Ovary (tissue), 9 donors: ENCODE results near the gene GRID2. TPM values are rescaled to one million over a fixed set of nuclear protein-coding genes. Genes with fewer than 3 reads are reported as not detected.

Experiments
- DNase-seq, 5 donors: peaks; one replicate each; pipeline ENCODE4 v3.0.0-alpha.2; 2019 to 2020
- H3K27ac ChIP-seq, 2 donors: fragments of 200-600 bp; one replicate each; pipeline versions ENCODE4 v1.5.1 to v1.8.0; 2019 to 2022
- H3K27me3 ChIP-seq: fragments of 200-600 bp; one replicate; pipeline ENCODE4 v1.8.0; 2022
- H3K36me3 ChIP-seq: fragments of 200-600 bp; sonication (generic); one replicate; pipeline ENCODE4 v1.5.1; 2019
- H3K4me1 ChIP-seq: one replicate; pipeline ENCODE4 v1.8.1; 2013; ENCODE audit warnings: mild to moderate bottlenecking, moderate library complexity; ENCODE audit not compliant: insufficient read depth
- H3K4me3 ChIP-seq: fragments of 200-600 bp; sonication (generic); one replicate; pipeline ENCODE4 v1.5.1; 2017
- H3K9me3 ChIP-seq, 2 donors: fragments of 200-600 bp in 1 of 2; sonication (generic) in 1 of 2; one replicate each; pipeline versions ENCODE4 v1.5.1 to v1.8.1; 2013 to 2019; ENCODE audit warnings: mild to moderate bottlenecking in 1 of 2, moderate library complexity in 1 of 2
- CTCF ChIP-seq, 3 donors: fragments of 450-650 bp in 2 of 3; fragments of 200-600 bp in 1 of 3; IDR thresholded peaks; one replicate each; pipeline versions ENCODE4 v1.5.1 to v1.8.0; 2016 to 2022; ENCODE audit warnings: antibody characterized with exemption in 3 of 3, mild to moderate bottlenecking in 1 of 3
- EP300 ChIP-seq: sonication (generic); formaldehyde crosslinking; IDR thresholded peaks from one replicate; pipeline ENCODE4 v1.6.1; 2017; ENCODE audit warnings: antibody characterized with exemption
- POLR2A ChIP-seq: fragments of 450-650 bp; IDR thresholded peaks from one replicate; pipeline ENCODE4 v1.6.1; 2017; ENCODE audit warnings: antibody characterized with exemption, mild to moderate bottlenecking, moderate library complexity
- WGBS, 3 donors: extraction: QIAGEN DNeasy Blood & Tissue Kit in 1 of 3; methylation state at CpG; one replicate each; pipeline versions ENCODE4 v1.1.5 to v1.1.7; 2013 to 2017; 5-methylcytosine and 5-hydroxymethylcytosine counted together
- intact Hi-C, 4 donors: fragments of 100-400 bp; cut with DNase I; formaldehyde crosslinking; loops; one replicate each; pipeline versions ENCODE4 v1.11.0 to v1.15.1; 2022 to 2023
- polyA plus RNA-seq, 2 donors: library from polyadenylated mRNA; stranded (reverse); fragments of 200-250 nt in 1 of 2; fragments of 350-450 nt in 1 of 2; fragmentation: Illumina TruSeq in 1 of 2; extraction: RNeasy Lipid Tissue Mini Kit (QIAGEN cat#74804) in 1 of 2; gene quantifications; one replicate each; pipeline ENCODE4 v1.2.3, GENCODE V29; 2013 to 2014
- total RNA-seq, 7 donors: library from RNA; depleted of rRNA in 2 of 7; stranded (reverse); fragments of >200 nt in 2 of 7; fragmentation: NEBNext Ultra II Directional in 3 of 7; extraction: Animal tissue kit (Norgen Biotek cat#: 25700) in 3 of 7; gene quantifications; one replicate each; pipeline versions ENCODE4 v1.1.0 to v1.2.4, GENCODE V29; 2016 to 2023
- donor health status: DM: no; HTN: no; CAD: no; lungs with moderate emphysema.
- donor health status: DM: no; HTN: no; CAD: no.
- donor health status: Bipolar disorder and iron deficiency.
- donor health status: DM: yes; HTN: yes; CAD: no.
- donor health status: DM: no; HTN: no; CAD: no.
- donor health status: DM: yes; HTN: yes; CAD: no.

Gene GRID2
- total and polyA plus RNA-seq, 9 donors, result 0.65 to 6.8 (median 2.6) TPM

GRCh38 chr4:92368653-92369052, 64.9 kb downstream of the GRID2 start:
- DNase-seq, result no peak
- Histone ChIP-seq H3K36me3 (no peaks in the 10 kb centered on the region), H3K27ac (no peak overlapping the region), H3K27me3 (no peaks in the 10 kb centered on the region), H3K4me3 (no peak overlapping the region), H3K9me3 (no peaks in the 10 kb centered on the region), H3K4me1 (no peaks in the 10 kb centered on the region)
- 89 to 92% (median 90%) methylated on average over 4 of the region's 4 CpGs for WGBS, 3 donors
- TF ChIP-seq CTCF (IDR thresholded peaks at IDR 0.05) (no peak), POLR2A (no peak), EP300 (no peak)
- intact Hi-C loops, result no loop called here

GRCh38 chr4:92381616-92382015, 77.8 kb downstream of the GRID2 start:
- Histone ChIP-seq H3K36me3 (no peaks in the 10 kb centered on the region), H3K4me3 (no peak overlapping the region), H3K27ac (no peak overlapping the region), H3K4me1 (no peaks in the 10 kb centered on the region), H3K9me3 (no peaks in the 10 kb centered on the region), H3K27me3 (no peaks in the 10 kb centered on the region)
- intact Hi-C loops, result no loop called here
- TF ChIP-seq CTCF (IDR thresholded peaks at IDR 0.05) (no peak), POLR2A (no peak), EP300 (no peak)
- DNase-seq, result no peak

- intact Hi-C loops, result no loop called here
- WGBS, 3 donors, result 86 to 99% (median 97%) methylated on average over 1 of the region's 1 CpG
- H3K27me3 ChIP-seq, result no peaks in the 10 kb centered on the region
Measured at GRCh38 chr4:92382128-92382527, 78.4 kb downstream of the GRID2 start.

GRCh38 chr4:92387459-92388069, 83.8 kb downstream of the GRID2 start:
- H3K36me3 ChIP-seq, result no peaks in the 10 kb centered on the region
- H3K4me1 ChIP-seq, result no peaks in the 10 kb centered on the region
- intact Hi-C loops, result no loop called here
- H3K27me3 ChIP-seq, result no peaks in the 10 kb centered on the region
- no peak for DNase-seq
- 76 to 94% (median 82%) methylated on average over 1 of the region's 1 CpG for WGBS, 3 donors
- no peak for TF ChIP-seq CTCF (IDR thresholded peaks at IDR 0.05)
- no peak for TF ChIP-seq POLR2A
- no peak for TF ChIP-seq EP300
- no peak overlapping the region for H3K4me3 ChIP-seq
- no peaks in the 10 kb centered on the region for H3K9me3 ChIP-seq
- no peak overlapping the region for H3K27ac ChIP-seq

More at GRCh38 chr4:92382128-92382527, 78.4 kb downstream of the GRID2 start:
- Histone ChIP-seq H3K4me1 (no peaks in the 10 kb centered on the region), H3K27ac (no peak overlapping the region), H3K9me3 (no peaks in the 10 kb centered on the region), H3K4me3 (no peak overlapping the region), H3K36me3 (no peaks in the 10 kb centered on the region)
- TF ChIP-seq EP300 (no peak), POLR2A (no peak), CTCF (IDR thresholded peaks at IDR 0.05) (no peak)
- no peak for DNase-seq
